Glutamatergic neuron (in vitro differentiated cells): ENCODE data around the gene NSUN6. TPM values are rescaled to one million over a fixed set of nuclear protein-coding genes. Genes with fewer than 3 reads are reported as not detected.

Experiments
- DNase-seq: peaks from one replicate; pipeline ENCODE4 v3.0.0; 2022
- H3K27ac Mint-ChIP-seq: one replicate; pipeline ENCODE4 v1.8.0; 2020; ENCODE audit warnings: mild to moderate bottlenecking, mixed read lengths, inconsistent platforms; ENCODE audit not compliant: unreplicated experiment
- H3K27me3 Mint-ChIP-seq: one replicate; pipeline ENCODE4 v1.8.0; 2020; ENCODE audit warnings: mild to moderate bottlenecking, moderate library complexity, mixed read lengths, inconsistent platforms; ENCODE audit not compliant: unreplicated experiment
- H3K36me3 Mint-ChIP-seq: one replicate; pipeline ENCODE4 v1.8.0; 2020; ENCODE audit warnings: mild to moderate bottlenecking, mixed read lengths, inconsistent platforms; ENCODE audit not compliant: unreplicated experiment
- H3K4me1 Mint-ChIP-seq: one replicate; pipeline ENCODE4 v1.8.0; 2020; ENCODE audit warnings: mild to moderate bottlenecking, low read depth, mixed read lengths, inconsistent platforms; ENCODE audit not compliant: unreplicated experiment
- H3K4me3 Mint-ChIP-seq: one replicate; pipeline ENCODE4 v1.8.0; 2020; ENCODE audit warnings: mild to moderate bottlenecking, mixed read lengths, inconsistent platforms; ENCODE audit not compliant: unreplicated experiment
- H3K9me3 Mint-ChIP-seq: one replicate; pipeline ENCODE4 v1.8.0; 2020; ENCODE audit warnings: mild to moderate bottlenecking, moderate library complexity, mixed read lengths, inconsistent platforms; ENCODE audit not compliant: unreplicated experiment
- total RNA-seq: library from RNA; stranded (reverse); fragmentation: NEBNext Ultra II Directional; extraction: Animal tissue kit (Norgen Biotek cat#: 25700); gene quantifications from one replicate; pipeline ENCODE4 v1.2.1, GENCODE V29; 2021; ENCODE audit not compliant: unreplicated experiment
- TF ChIP-seq, protein P1 (sequence below): fragments of 200-600 bp; sonication (generic); IDR thresholded peaks from one replicate; pipeline ENCODE4 v1.5.0; 2021; ENCODE audit not compliant: partially characterized antibody, unreplicated experiment

Gene NSUN6
- total RNA-seq, 1 donor from 2014 or later = 20.7 TPM

DNA sequence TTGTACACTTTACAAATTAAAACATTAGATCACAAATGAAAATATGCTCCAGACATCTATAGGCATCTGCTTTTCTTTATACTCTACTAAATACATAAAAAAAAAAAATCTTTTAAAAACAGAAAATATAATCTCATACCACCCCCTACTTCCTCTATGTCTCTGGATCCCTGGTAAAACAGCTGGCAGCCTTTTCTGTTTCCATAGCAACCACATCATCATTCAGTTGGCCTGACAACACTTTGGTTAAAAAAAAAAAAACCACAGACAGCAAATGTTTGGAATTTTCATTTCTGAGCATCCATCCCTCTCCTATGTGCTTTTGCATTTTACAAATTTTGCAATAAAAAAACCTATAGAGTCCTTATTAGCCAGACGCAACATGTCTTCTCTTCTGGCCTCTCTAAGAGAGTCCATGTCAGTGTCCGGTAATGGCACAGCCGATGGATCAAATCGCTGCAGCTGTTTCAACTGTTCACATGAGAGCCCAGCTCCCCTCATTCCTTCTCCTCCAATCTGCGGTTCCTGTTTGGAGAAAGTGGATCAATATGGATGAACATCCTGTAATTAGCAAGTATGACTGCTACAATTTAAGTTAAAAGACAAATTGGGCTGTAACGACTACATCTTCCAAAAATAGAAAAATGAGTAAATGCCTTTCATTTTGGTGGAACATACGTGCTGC lies 105.6 kb downstream of the NSUN6 start:
- peaks cover 5% of the 10 kb centered on the region for H3K4me1 Mint-ChIP-seq
- H3K4me3 Mint-ChIP-seq = no peak overlapping the region
- H3K27ac Mint-ChIP-seq = peak overlapping the region; percentile 36
- H3K9me3 Mint-ChIP-seq = no peaks in the 10 kb centered on the region
- no peaks in the 10 kb centered on the region for H3K27me3 Mint-ChIP-seq
- H3K36me3 Mint-ChIP-seq = no peaks in the 10 kb centered on the region
- TF ChIP-seq, protein P1, sequence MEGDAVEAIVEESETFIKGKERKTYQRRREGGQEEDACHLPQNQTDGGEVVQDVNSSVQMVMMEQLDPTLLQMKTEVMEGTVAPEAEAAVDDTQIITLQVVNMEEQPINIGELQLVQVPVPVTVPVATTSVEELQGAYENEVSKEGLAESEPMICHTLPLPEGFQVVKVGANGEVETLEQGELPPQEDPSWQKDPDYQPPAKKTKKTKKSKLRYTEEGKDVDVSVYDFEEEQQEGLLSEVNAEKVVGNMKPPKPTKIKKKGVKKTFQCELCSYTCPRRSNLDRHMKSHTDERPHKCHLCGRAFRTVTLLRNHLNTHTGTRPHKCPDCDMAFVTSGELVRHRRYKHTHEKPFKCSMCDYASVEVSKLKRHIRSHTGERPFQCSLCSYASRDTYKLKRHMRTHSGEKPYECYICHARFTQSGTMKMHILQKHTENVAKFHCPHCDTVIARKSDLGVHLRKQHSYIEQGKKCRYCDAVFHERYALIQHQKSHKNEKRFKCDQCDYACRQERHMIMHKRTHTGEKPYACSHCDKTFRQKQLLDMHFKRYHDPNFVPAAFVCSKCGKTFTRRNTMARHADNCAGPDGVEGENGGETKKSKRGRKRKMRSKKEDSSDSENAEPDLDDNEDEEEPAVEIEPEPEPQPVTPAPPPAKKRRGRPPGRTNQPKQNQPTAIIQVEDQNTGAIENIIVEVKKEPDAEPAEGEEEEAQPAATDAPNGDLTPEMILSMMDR = no peak
- no peak for DNase-seq

DNA sequence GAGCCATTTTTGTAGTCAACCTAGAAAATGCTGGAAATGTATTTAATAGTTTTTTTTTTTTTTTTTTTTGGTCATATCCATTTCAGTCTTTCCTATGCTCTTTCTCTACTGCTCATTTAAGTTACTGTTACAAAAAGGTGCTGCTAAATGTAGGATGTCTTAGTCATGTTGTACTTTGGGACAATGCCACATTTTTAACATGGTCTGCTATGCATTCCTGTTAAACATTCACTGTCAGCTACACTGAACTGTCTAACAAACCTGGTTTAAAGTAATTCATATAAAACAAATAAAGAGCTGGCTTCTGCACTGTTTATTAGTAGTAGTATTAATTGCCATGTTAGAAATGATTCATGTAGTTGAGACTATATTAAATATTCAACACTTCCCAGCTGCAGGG lies 108.6 kb downstream of the NSUN6 start:
- H3K9me3 Mint-ChIP-seq = no peaks in the 10 kb centered on the region
- TF ChIP-seq, protein P1 = no peak
- no peak overlapping the region for H3K4me3 Mint-ChIP-seq
- no peak overlapping the region for H3K27ac Mint-ChIP-seq
- DNase-seq = no peak
- peaks cover 5% of the 10 kb centered on the region for H3K4me1 Mint-ChIP-seq
- H3K36me3 Mint-ChIP-seq = no peaks in the 10 kb centered on the region
- no peaks in the 10 kb centered on the region for H3K27me3 Mint-ChIP-seq

DNA sequence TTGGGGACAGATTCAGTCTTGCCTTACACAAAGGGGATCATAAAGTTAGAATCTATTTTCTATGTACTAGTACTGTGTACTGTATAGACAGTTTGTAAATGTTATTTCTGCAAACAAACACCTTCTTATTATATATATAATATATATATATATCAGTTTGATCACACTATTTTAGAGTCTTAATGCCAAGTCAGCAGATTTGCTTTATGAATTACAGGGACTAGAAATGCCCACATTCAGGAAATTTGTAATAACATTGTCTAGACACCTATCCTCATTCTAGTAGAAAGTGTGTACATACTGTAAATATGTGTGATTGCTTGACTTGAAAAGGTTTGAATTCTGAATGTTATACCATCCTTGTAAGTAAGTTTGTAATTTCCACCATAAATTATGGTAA lies 111.2 kb downstream of the NSUN6 start:
- Mint-ChIP-seq H3K36me3 (no peaks in the 10 kb centered on the region), H3K9me3 (no peaks in the 10 kb centered on the region), H3K27me3 (no peaks in the 10 kb centered on the region), H3K4me1 (no peaks in the 10 kb centered on the region), H3K27ac (no peak overlapping the region), H3K4me3 (no peak overlapping the region)
- TF ChIP-seq, protein P1 = no peak
- DNase-seq = no peak

DNA sequence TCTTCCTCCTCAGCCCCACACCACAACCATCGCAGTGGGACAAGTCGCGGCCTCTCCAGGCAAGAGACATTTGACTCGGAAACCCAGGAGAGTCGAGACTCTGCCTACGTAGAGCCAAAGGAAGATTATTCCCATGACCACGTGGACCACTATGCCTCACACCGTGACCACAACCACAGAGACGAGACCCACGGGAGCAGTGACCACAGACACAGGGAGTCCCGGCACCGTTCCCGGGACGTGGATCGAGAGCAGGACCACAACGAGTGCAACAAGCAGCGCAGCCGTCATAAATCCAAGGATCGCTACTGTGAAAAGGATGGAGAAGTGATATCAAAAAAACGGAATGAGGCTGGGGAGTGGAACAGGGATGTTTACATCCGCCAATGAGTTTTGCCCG lies 112.1 kb downstream of the NSUN6 start:
- TF ChIP-seq, protein P1 = no peak
- H3K4me3 Mint-ChIP-seq = no peak overlapping the region
- H3K36me3 Mint-ChIP-seq = no peaks in the 10 kb centered on the region
- DNase-seq = no peak
- no peaks in the 10 kb centered on the region for H3K9me3 Mint-ChIP-seq
- H3K4me1 Mint-ChIP-seq = no peaks in the 10 kb centered on the region
- H3K27ac Mint-ChIP-seq = no peak overlapping the region
- no peaks in the 10 kb centered on the region for H3K27me3 Mint-ChIP-seq

DNA sequence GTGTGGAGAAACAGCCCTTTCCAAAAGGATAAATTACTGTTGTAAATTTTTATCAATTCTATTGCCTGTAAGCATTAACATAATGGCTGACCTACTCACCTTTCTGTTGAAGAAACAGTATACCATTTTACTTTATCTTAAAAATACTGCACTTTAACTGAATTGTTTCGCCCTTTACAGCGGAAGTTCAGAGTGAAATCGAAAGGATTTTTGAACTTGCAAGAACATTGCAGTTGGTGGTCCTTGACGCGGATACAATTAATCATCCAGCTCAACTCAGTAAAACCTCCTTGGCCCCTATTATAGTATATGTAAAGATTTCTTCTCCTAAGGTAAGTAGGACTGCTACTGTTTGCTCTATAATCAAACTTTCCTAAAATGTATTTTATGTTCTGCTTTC lies 117.5 kb downstream of the NSUN6 start:
- Mint-ChIP-seq H3K9me3 (peaks cover 2% of the 10 kb centered on the region), H3K27ac (no peak overlapping the region), H3K27me3 (peaks cover 1% of the 10 kb centered on the region), H3K4me1 (no peaks in the 10 kb centered on the region), H3K36me3 (peaks cover 14% of the 10 kb centered on the region), H3K4me3 (no peak overlapping the region)
- TF ChIP-seq, protein P1 = no peak
- no peak for DNase-seq
